PFSK-1 (cell line): ENCODE measurements around the gene ADAMTS1.

Source experiments
- POLR2AphosphoS5 ChIP-seq: IDR thresholded peaks from 2 replicates; pipeline ENCODE4 v1.6.1; 2012; ENCODE audit warnings: low read depth, mild to moderate bottlenecking, control low read depth, low read length, moderate library complexity
- SIN3A ChIP-seq: IDR thresholded peaks from 2 replicates; pipeline ENCODE4 v1.6.1; 2012; ENCODE audit warnings: mild to moderate bottlenecking, low read length, moderate library complexity, borderline replicate concordance; ENCODE audit not compliant: insufficient read depth
- TAF1 ChIP-seq: IDR thresholded peaks from 2 replicates; pipeline ENCODE4 v1.6.1; 2012; ENCODE audit warnings: low read length, control low read depth, borderline replicate concordance; ENCODE audit not compliant: insufficient read depth
- TF ChIP-seq, protein P1 (sequence below), 2 experiments: IDR thresholded peaks; 2 replicates each; pipeline versions ENCODE4 v1.6.1 to v1.8.0; 2011 to 2012; ENCODE audit warnings: low read depth in 2 of 2, low read length in 2 of 2, control low read depth in 1 of 2, inconsistent platforms in 1 of 2, mild to moderate bottlenecking in 1 of 2, moderate library complexity in 1 of 2; ENCODE audit not compliant: insufficient read depth in 1 of 2

DNA sequence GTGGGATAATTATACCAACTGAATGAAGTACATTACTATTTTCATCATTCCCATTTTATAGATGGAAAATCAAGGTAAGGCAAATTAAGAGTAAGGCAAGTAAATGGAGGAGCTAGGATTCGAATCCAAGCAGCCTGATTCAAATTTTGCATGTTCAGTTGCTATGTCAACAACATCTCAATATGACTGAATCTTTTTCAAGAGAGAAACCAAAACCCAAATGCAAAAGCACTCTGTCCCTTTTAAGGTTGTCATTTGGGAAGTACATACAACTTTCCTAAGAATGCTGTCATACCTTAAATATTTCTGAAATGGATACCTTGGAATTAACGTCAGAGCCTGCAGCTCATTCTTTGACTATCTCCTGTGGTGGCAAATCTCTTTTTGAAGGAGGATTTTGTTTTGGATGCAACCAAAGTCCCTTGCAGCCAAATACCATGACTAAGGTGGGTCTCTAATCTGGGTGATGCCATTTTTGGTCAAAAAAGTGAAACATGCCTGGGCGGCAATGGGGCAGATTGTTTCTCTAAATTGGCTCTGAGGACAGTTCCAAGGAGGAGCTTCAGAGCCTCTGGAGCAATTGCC, 25.4 kb downstream of the ADAMTS1 start:
- TF ChIP-seq POLR2AphosphoS5 (no peak), SIN3A (no peak), TAF1 (no peak)
- TF ChIP-seq, protein P1, sequence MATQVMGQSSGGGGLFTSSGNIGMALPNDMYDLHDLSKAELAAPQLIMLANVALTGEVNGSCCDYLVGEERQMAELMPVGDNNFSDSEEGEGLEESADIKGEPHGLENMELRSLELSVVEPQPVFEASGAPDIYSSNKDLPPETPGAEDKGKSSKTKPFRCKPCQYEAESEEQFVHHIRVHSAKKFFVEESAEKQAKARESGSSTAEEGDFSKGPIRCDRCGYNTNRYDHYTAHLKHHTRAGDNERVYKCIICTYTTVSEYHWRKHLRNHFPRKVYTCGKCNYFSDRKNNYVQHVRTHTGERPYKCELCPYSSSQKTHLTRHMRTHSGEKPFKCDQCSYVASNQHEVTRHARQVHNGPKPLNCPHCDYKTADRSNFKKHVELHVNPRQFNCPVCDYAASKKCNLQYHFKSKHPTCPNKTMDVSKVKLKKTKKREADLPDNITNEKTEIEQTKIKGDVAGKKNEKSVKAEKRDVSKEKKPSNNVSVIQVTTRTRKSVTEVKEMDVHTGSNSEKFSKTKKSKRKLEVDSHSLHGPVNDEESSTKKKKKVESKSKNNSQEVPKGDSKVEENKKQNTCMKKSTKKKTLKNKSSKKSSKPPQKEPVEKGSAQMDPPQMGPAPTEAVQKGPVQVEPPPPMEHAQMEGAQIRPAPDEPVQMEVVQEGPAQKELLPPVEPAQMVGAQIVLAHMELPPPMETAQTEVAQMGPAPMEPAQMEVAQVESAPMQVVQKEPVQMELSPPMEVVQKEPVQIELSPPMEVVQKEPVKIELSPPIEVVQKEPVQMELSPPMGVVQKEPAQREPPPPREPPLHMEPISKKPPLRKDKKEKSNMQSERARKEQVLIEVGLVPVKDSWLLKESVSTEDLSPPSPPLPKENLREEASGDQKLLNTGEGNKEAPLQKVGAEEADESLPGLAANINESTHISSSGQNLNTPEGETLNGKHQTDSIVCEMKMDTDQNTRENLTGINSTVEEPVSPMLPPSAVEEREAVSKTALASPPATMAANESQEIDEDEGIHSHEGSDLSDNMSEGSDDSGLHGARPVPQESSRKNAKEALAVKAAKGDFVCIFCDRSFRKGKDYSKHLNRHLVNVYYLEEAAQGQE (IDR thresholded peaks at IDR 0.05; ENCODE audit: insufficient read depth in 1 of 2, low read depth in 2 of 2, low read length in 2 of 2) = no peak
